Adrenal gland (tissue), 5 donors: ENCODE data around the gene BARHL2.

Experiments used
- POLR2A ChIP-seq, 2 donors: fragments of 450-650 bp; IDR thresholded peaks; one replicate each; pipeline ENCODE4 v1.6.1; 2017; ENCODE audit warnings: antibody characterized with exemption in 2 of 2, mild to moderate bottlenecking in 2 of 2, moderate library complexity in 1 of 2
- TF ChIP-seq, protein P1 (sequence below), 6 experiments: fragments of 450-650 bp in 4 of 6; fragments of 200-600 bp in 2 of 6; sonication (generic) in 1 of 6; IDR thresholded peaks; 1 replicate in 5 of 6; 2 replicates in 1 of 6; pipeline versions ENCODE4 v1.5.1 to v1.8.0; 2016 to 2021; ENCODE audit warnings: antibody characterized with exemption in 6 of 6, mild to moderate bottlenecking in 2 of 6, moderate library complexity in 1 of 6
- donor health status: DM: no; HTN: no; CAD: no.

DNA sequence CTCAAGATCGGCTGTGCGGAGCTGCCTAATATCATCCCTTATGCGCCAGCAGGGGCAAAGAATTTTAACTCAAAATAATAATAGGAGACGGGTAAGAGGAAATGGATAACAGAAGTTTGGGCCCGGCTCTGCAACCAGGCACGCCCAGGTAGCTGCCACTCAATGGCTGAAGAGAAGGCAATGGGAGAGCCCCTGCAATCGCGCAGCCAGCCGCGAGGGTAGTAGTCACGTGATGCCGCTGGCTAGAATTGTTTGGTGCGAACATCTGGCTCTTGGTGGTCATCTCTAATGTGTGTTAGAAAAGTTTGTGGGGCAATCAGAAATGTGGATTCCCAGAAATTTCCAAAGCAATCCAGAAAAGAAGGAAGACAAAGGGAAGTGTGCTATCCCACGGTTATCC lies 12.3 kb downstream of the BARHL2 start:
- TF ChIP-seq, protein P1, sequence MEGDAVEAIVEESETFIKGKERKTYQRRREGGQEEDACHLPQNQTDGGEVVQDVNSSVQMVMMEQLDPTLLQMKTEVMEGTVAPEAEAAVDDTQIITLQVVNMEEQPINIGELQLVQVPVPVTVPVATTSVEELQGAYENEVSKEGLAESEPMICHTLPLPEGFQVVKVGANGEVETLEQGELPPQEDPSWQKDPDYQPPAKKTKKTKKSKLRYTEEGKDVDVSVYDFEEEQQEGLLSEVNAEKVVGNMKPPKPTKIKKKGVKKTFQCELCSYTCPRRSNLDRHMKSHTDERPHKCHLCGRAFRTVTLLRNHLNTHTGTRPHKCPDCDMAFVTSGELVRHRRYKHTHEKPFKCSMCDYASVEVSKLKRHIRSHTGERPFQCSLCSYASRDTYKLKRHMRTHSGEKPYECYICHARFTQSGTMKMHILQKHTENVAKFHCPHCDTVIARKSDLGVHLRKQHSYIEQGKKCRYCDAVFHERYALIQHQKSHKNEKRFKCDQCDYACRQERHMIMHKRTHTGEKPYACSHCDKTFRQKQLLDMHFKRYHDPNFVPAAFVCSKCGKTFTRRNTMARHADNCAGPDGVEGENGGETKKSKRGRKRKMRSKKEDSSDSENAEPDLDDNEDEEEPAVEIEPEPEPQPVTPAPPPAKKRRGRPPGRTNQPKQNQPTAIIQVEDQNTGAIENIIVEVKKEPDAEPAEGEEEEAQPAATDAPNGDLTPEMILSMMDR (IDR thresholded peaks at IDR 0.05) = no peak
- TF ChIP-seq POLR2A (IDR thresholded peaks at IDR 0.05) = no peak
